HEK293 (cell line): Measurements from ENCODE around the gene ID1.

ENCODE experiments used
- CTCF ChIA-PET: fragments of 350-600 bp; formaldehyde crosslinking; extraction: SDS; loops from one replicate; lab custom pipeline; 2021; ENCODE audit warnings: antibody characterized with exemption; lab: Yijun Ruan, JAX
- POLR2A ChIA-PET: fragments of 300-600 bp; formaldehyde crosslinking; extraction: SDS; loops from one replicate; lab custom pipeline; 2020; ENCODE audit warnings: antibody characterized with exemption, inconsistent platforms; lab: Yijun Ruan, JAX
- H3K27ac ChIP-seq: fragments of 200-500 bp; sonication (Bioruptor generic); 2 replicates; pipeline ENCODE4 v1.5.1; 2014; ENCODE audit warnings: low read depth, low read length, control low read depth, inconsistent platforms; ENCODE audit errors: extremely low read depth
- H3K36me3 ChIP-seq, 2 experiments: fragments of 200-500 bp in 1 of 2; sonication (Bioruptor generic) in 1 of 2; 1 replicate in 1 of 2; 2 replicates in 1 of 2; pipeline ENCODE4 v1.5.1; 2014 to 2017; ENCODE audit warnings: inconsistent platforms in 2 of 2, low read length in 2 of 2; ENCODE audit not compliant: control insufficient read depth in 2 of 2, insufficient read depth in 1 of 2
- H3K4me1 ChIP-seq: fragments of 200-500 bp; sonication (Bioruptor generic); 2 replicates; pipeline ENCODE4 v1.5.1; 2014; ENCODE audit warnings: mild to moderate bottlenecking, low read length, inconsistent platforms; ENCODE audit not compliant: control insufficient read depth, insufficient read depth
- H3K4me3 ChIP-seq: 2 replicates; pipeline ENCODE4 v1.5.1; 2011; ENCODE audit warnings: low read depth, mild to moderate bottlenecking, control low read depth, low read length, moderate library complexity
- H3K9me3 ChIP-seq: fragments of 200-500 bp; sonication (Bioruptor generic); 2 replicates; pipeline ENCODE4 v1.5.1; 2014; ENCODE audit warnings: low read depth, low read length, inconsistent platforms; ENCODE audit not compliant: control insufficient read depth, insufficient read depth
- GLIS1 ChIP-seq: fragments of 450-650 bp; formaldehyde crosslinking; IDR thresholded peaks from 2 replicates; pipeline ENCODE4 v1.5.1; 2016; ENCODE audit warnings: missing biosample characterization, missing genetic modification characterization
- IKZF3 ChIP-seq: fragments of 450-650 bp; IDR thresholded peaks from 2 replicates; pipeline ENCODE4 v1.5.0; 2018; ENCODE audit warnings: missing biosample characterization, mild to moderate bottlenecking, missing genetic modification characterization, moderate library complexity
- OSR2 ChIP-seq: fragments of 450-650 bp; formaldehyde crosslinking; IDR thresholded peaks from 2 replicates; pipeline ENCODE4 v1.5.1; 2016; ENCODE audit warnings: missing biosample characterization, missing genetic modification characterization
- SCRT1 ChIP-seq: fragments of 450-650 bp; formaldehyde crosslinking; IDR thresholded peaks from 2 replicates; pipeline ENCODE4 v1.5.1; 2016; ENCODE audit warnings: missing biosample characterization, missing genetic modification characterization, borderline replicate concordance
- SCRT2 ChIP-seq: fragments of 450-650 bp; formaldehyde crosslinking; IDR thresholded peaks from 2 replicates; pipeline ENCODE4 v1.5.1; 2016; ENCODE audit warnings: missing biosample characterization, missing genetic modification characterization
- SP7 ChIP-seq: fragments of 450-650 bp; formaldehyde crosslinking; IDR thresholded peaks from 2 replicates; pipeline ENCODE4 v1.5.1; 2016; ENCODE audit warnings: missing biosample characterization, missing genetic modification characterization
- TRIM28 ChIP-seq: IDR thresholded peaks from 2 replicates; pipeline ENCODE4 v1.6.1; 2011; ENCODE audit warnings: low read length, control low read depth, borderline replicate concordance
- WT1 ChIP-seq: fragments of 450-650 bp; formaldehyde crosslinking; IDR thresholded peaks from 2 replicates; pipeline ENCODE4 v1.5.1; 2016; ENCODE audit warnings: missing biosample characterization, missing genetic modification characterization
- ZBTB21 ChIP-seq: fragments of 450-650 bp; formaldehyde crosslinking; IDR thresholded peaks from 2 replicates; pipeline ENCODE4 v1.5.1; 2017; ENCODE audit warnings: missing biosample characterization, missing genetic modification characterization
- ZBTB48 ChIP-seq: fragments of 450-650 bp; formaldehyde crosslinking; IDR thresholded peaks from 2 replicates; pipeline ENCODE4 v1.5.1; 2016; ENCODE audit warnings: missing biosample characterization, missing genetic modification characterization
- ZEB2 ChIP-seq: fragments of 450-650 bp; formaldehyde crosslinking; IDR thresholded peaks from 2 replicates; pipeline ENCODE4 v1.5.1; 2016; ENCODE audit warnings: missing biosample characterization, missing genetic modification characterization
- ZIC2 ChIP-seq: fragments of 450-650 bp; formaldehyde crosslinking; IDR thresholded peaks from 2 replicates; pipeline ENCODE4 v1.5.1; 2016; ENCODE audit warnings: missing biosample characterization, missing genetic modification characterization
- ZNF155 ChIP-seq: fragments of 450-650 bp; formaldehyde crosslinking; IDR thresholded peaks from 2 replicates; pipeline ENCODE4 v1.5.1; 2016; ENCODE audit warnings: missing biosample characterization, missing genetic modification characterization
- ZNF214 ChIP-seq: fragments of 450-650 bp; formaldehyde crosslinking; IDR thresholded peaks from 2 replicates; pipeline ENCODE4 v1.5.1; 2017; ENCODE audit warnings: missing biosample characterization, mild to moderate bottlenecking, missing genetic modification characterization, borderline replicate concordance
- ZNF366 ChIP-seq: fragments of 450-650 bp; formaldehyde crosslinking; conservative IDR thresholded peaks from 2 replicates; pipeline ENCODE4 v1.5.1; 2016; ENCODE audit warnings: missing biosample characterization, missing genetic modification characterization
- ZNF473 ChIP-seq: fragments of 450-650 bp; formaldehyde crosslinking; IDR thresholded peaks from 2 replicates; pipeline ENCODE4 v1.5.1; 2017; ENCODE audit warnings: missing biosample characterization, missing genetic modification characterization
- ZNF600 ChIP-seq: fragments of 450-650 bp; formaldehyde crosslinking; IDR thresholded peaks from 2 replicates; pipeline ENCODE4 v1.5.1; 2016; ENCODE audit warnings: missing biosample characterization, missing genetic modification characterization
- ZNF629 ChIP-seq: fragments of 450-650 bp; formaldehyde crosslinking; IDR thresholded peaks from 2 replicates; pipeline ENCODE4 v1.5.1; 2017; ENCODE audit warnings: missing biosample characterization, missing genetic modification characterization
- ZXDB ChIP-seq: fragments of 450-650 bp; formaldehyde crosslinking; IDR thresholded peaks from 2 replicates; pipeline ENCODE4 v1.5.1; 2016; ENCODE audit warnings: missing biosample characterization, missing genetic modification characterization
- TF ChIP-seq, protein P1 (sequence below): fragments of 450-650 bp; formaldehyde crosslinking; IDR thresholded peaks from 2 replicates; pipeline ENCODE4 v1.5.1; 2016; ENCODE audit warnings: missing biosample characterization, missing genetic modification characterization
- TF ChIP-seq, protein P2 (sequence below): fragments of 450-650 bp; IDR thresholded peaks from 2 replicates; pipeline ENCODE4 v1.5.1; 2018; ENCODE audit warnings: missing biosample characterization, mild to moderate bottlenecking, missing genetic modification characterization
- TF ChIP-seq, protein P3 (sequence below): fragments of 450-650 bp; formaldehyde crosslinking; IDR thresholded peaks from 2 replicates; pipeline ENCODE4 v1.5.1; 2017; ENCODE audit warnings: missing biosample characterization, missing genetic modification characterization
- TF ChIP-seq, protein P4 (sequence below): fragments of 450-650 bp; formaldehyde crosslinking; IDR thresholded peaks from 2 replicates; pipeline ENCODE4 v1.5.1; 2016; ENCODE audit warnings: missing biosample characterization, missing genetic modification characterization

The ID1 gene

DNA sequence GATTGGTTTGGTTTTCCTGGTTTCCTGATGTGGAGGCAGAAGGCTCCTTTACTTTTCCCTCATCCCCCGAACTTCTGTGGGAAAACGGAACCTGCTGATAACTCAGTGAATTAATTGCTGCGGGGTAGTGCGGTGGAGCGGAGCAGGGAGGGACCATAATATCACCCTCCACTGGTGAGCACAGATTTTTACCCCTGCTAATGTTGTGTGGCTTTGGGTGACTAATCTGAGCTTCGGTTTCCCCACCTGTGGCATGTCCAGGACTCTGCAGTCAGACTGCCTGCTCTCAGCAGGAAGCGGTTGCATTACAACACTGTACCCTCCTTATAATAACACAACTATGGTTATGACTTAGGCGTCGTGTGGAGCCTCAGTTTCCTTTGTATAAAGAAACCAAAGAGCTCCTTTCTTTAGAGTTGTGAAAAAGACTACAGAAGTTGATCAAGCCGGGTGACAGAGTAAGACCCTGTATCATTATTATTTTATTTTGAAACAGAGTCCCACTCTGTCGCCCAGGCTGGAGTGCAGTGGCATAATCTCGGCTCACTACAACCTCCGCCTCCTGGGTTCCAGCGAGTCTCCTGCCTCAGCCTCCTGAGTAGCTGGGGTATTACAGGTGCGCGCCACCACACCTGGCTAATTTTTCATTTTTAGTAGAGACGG is 2.2 kb upstream of the ID1 start:
- Histone ChIP-seq H3K9me3 (no peaks in the 10 kb centered on the region), H3K36me3 (peaks cover 0 to 17% of the 10 kb centered on the region in 2 experiments; a peak in 1 of 3 replicates), H3K4me1 (peaks cover 9% of the 10 kb centered on the region), H3K4me3 (no peak overlapping the region), H3K27ac (0 out of 2 replicates have a peak overlapping the region, but pooled peaks have one; percentile 13)
- peak; percentile 79 for TF ChIP-seq ZNF600
- 0 out of 2 replicates have a peak, but pooled peaks have one; percentile 23 for TF ChIP-seq ZEB2 (tag by site-specific recombination)
- no peak for TF ChIP-seq ZNF155 (tag by site-specific recombination)
- peak; percentile 80 for TF ChIP-seq ZIC2 (tag by site-specific recombination)
- TF ChIP-seq ZNF629 (tag by site-specific recombination), result 0 out of 2 replicates have a peak, but pooled peaks have one; percentile 28
- TF ChIP-seq, protein P1, sequence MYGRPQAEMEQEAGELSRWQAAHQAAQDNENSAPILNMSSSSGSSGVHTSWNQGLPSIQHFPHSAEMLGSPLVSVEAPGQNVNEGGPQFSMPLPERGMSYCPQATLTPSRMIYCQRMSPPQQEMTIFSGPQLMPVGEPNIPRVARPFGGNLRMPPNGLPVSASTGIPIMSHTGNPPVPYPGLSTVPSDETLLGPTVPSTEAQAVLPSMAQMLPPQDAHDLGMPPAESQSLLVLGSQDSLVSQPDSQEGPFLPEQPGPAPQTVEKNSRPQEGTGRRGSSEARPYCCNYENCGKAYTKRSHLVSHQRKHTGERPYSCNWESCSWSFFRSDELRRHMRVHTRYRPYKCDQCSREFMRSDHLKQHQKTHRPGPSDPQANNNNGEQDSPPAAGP (tag by site-specific recombination), result peak; percentile 78
- no peak for TF ChIP-seq ZNF214
- TF ChIP-seq SP7 (tag by site-specific recombination), result peak; percentile 77
- TF ChIP-seq, protein P2, sequence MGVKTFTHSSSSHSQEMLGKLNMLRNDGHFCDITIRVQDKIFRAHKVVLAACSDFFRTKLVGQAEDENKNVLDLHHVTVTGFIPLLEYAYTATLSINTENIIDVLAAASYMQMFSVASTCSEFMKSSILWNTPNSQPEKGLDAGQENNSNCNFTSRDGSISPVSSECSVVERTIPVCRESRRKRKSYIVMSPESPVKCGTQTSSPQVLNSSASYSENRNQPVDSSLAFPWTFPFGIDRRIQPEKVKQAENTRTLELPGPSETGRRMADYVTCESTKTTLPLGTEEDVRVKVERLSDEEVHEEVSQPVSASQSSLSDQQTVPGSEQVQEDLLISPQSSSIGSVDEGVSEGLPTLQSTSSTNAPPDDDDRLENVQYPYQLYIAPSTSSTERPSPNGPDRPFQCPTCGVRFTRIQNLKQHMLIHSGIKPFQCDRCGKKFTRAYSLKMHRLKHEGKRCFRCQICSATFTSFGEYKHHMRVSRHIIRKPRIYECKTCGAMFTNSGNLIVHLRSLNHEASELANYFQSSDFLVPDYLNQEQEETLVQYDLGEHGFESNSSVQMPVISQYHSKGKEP (tag by site-specific recombination), result peak; percentile 57; the same call in 1 of the 2 replicates
- peak; percentile 93 for TF ChIP-seq SCRT1
- TF ChIP-seq, protein P3, sequence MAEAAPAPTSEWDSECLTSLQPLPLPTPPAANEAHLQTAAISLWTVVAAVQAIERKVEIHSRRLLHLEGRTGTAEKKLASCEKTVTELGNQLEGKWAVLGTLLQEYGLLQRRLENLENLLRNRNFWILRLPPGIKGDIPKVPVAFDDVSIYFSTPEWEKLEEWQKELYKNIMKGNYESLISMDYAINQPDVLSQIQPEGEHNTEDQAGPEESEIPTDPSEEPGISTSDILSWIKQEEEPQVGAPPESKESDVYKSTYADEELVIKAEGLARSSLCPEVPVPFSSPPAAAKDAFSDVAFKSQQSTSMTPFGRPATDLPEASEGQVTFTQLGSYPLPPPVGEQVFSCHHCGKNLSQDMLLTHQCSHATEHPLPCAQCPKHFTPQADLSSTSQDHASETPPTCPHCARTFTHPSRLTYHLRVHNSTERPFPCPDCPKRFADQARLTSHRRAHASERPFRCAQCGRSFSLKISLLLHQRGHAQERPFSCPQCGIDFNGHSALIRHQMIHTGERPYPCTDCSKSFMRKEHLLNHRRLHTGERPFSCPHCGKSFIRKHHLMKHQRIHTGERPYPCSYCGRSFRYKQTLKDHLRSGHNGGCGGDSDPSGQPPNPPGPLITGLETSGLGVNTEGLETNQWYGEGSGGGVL (tag by site-specific recombination), result peak; percentile 70
- no peak for TF ChIP-seq ZXDB (tag by site-specific recombination)
- no peak for TF ChIP-seq ZNF473
- TF ChIP-seq SCRT2 (tag by site-specific recombination), result peak; percentile 99
- peak; percentile 39; the same call in 1 of the 2 replicates for TF ChIP-seq WT1 (tag by site-specific recombination)
- TF ChIP-seq ZBTB21, result no peak
- TF ChIP-seq ZBTB48 (tag by site-specific recombination), result 0 out of 2 replicates have a peak, but pooled peaks have one; percentile 23
- peak; percentile 55 for TF ChIP-seq GLIS1 (tag by site-specific recombination)
- TF ChIP-seq, protein P4, sequence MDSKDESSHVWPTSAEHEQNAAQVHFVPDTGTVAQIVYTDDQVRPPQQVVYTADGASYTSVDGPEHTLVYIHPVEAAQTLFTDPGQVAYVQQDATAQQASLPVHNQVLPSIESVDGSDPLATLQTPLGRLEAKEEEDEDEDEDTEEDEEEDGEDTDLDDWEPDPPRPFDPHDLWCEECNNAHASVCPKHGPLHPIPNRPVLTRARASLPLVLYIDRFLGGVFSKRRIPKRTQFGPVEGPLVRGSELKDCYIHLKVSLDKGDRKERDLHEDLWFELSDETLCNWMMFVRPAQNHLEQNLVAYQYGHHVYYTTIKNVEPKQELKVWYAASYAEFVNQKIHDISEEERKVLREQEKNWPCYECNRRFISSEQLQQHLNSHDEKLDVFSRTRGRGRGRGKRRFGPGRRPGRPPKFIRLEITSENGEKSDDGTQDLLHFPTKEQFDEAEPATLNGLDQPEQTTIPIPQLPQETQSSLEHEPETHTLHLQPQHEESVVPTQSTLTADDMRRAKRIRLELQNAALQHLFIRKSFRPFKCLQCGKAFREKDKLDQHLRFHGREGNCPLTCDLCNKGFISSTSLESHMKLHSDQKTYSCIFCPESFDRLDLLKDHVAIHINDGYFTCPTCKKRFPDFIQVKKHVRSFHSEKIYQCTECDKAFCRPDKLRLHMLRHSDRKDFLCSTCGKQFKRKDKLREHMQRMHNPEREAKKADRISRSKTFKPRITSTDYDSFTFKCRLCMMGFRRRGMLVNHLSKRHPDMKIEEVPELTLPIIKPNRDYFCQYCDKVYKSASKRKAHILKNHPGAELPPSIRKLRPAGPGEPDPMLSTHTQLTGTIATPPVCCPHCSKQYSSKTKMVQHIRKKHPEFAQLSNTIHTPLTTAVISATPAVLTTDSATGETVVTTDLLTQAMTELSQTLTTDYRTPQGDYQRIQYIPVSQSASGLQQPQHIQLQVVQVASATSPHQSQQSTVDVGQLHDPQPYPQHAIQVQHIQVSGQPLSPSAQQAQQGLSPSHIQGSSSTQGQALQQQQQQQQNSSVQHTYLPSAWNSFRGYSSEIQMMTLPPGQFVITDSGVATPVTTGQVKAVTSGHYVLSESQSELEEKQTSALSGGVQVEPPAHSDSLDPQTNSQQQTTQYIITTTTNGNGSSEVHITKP, result peak; percentile 83
- 0 out of 2 replicates have a peak, but pooled peaks have one; percentile 25 for TF ChIP-seq ZNF366 (tag by site-specific recombination)
- 0 out of 2 replicates have a peak, but pooled peaks have one; percentile 33 for TF ChIP-seq IKZF3 (tag by site-specific recombination)
- TF ChIP-seq OSR2 (tag by site-specific recombination), result 0 out of 2 replicates have a peak, but pooled peaks have one; percentile 30
- peak; percentile 68 for TF ChIP-seq TRIM28
- ChIA-PET CTCF (interaction anchor here (0.6 to 26.4 kb wide), 8 partner anchors 9 to 121 kb away, joined by 3 to 1204 read pairs (median 6); no protein-coding TSS in a partner anchor), POLR2A (interaction anchor here (0.5 to 8.7 kb wide), 2 partner anchors 13 to 33 kb away, joined by 4 to 255 read pairs; no protein-coding TSS in a partner anchor)
